NCI-H345 treated with DMSO at 0.1 percent for 48 hours (cell line): ENCODE data around the gene INPP4B.

Source experiments
- DNase-seq: peaks from one replicate; lab custom pipeline; 2025; ENCODE audit not compliant: unreplicated experiment; lab: John Stamatoyannopoulos, UW

INPP4B gene

DNA sequence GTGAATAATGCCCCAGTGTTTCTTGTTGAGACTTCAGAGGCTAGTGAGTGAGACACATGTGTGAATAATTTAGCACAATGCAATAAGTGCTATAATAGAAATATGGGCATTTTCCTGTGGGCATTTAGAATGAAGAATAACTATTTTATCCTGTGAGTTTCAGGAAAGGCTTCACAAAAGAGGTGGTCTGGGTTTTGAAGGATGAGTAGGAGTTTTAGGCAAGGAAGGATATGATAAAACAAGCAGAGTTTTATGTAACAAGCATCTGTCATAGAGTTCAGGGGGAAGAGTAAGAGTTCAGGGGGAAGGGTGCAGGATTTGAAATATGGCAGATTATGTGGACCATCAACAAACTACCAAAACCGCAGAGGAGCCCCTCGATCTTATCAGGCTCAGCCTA, 529.2 kb downstream of the INPP4B start:
- DNase-seq = no peak

GRCh38 chr4:142316025-142316424, 530.1 kb downstream of the INPP4B start:
- DNase-seq = no peak

GRCh38 chr4:142314686-142315085, 531.4 kb downstream of the INPP4B start:
- no peak for DNase-seq

DNA sequence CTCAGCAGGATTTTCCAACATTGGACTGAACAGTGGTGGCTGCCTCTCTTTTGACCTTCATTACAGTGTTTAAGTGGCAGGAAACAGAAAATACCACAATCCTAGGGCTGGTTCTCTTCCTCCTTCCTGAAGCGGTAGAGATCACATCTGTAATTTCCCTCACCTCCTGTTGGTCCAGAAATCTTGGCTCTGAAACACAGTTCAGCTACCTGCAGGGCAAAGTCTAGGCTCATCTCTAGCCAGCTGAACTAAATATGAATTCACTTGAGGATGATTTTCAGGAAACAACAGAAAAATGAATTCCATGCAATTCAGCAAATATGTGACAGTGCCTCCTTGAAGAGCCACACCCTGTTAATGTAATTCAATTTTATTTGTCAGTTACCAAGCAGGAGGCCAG, 531.9 kb downstream of the INPP4B start:
- no peak for DNase-seq

DNA sequence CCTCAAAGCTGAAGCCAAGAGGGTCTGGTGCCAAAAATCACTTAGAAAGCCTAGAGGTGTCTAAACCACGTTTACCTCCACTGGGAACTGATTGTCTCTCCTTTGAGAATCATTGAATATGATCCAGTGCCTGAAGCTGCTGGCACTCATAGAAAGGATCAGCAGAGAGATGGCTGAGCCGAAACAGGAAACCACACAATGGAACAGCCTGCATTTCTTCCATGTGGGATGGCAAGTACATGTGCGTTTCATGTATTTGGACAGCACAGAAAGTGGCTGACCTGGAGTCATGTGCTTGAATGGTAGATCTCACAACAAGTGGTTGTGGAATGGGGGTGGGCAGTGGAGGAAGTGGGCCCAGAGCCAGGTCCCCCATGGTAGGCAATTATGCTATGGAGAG, 533.7 kb downstream of the INPP4B start:
- no peak for DNase-seq

DNA sequence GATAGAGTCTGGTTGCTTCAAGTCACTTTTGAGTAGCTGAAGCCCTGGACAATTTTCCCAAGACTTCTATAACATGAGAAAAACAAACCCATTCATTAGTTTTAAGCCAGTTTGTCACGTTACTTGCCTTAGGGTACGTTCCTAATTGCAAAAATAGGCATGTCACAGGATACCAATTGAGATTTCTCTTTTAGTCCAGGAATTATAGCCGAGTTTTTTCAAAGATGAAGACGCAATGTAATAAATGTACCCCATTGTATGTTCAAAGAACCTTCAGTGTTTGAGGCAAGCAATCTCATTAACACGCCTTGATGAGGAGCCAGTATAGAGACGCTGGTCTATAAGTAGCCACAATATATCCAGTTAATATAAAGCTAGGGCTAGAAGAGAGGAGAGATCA, 534.2 kb downstream of the INPP4B start:
- DNase-seq = no peak

- DNase-seq = no peak
These were observed 536.3 kb downstream of the INPP4B start for GRCh38 chr4:142309772-142310171.

- no peak for DNase-seq
These were observed 538.2 kb downstream of the INPP4B start for GRCh38 chr4:142307857-142308256.

DNA sequence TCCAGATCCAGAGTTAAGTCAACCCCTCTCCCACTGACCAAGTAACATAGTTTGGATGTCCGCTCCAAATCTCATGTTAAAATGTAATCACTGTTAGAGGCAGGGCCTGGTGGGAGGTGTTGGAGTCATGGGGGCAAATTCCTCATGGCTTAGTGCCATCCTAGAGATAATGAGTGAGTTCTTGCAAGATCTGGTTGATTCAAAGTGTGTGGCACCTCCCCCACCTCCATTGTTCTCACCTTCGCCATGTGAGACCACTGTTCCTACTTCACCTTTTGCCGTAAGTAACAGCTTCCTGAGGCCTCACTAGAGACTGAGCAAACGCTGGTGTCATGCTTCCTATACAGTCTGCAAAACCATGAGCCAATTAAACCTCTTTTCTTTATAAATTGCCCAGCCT, 548.8 kb downstream of the INPP4B start:
- DNase-seq = no peak

GRCh38 chr4:142293536-142293935, 552.6 kb downstream of the INPP4B start:
- no peak for DNase-seq

GRCh38 chr4:142292231-142292630, 553.9 kb downstream of the INPP4B start:
- no peak for DNase-seq

DNA sequence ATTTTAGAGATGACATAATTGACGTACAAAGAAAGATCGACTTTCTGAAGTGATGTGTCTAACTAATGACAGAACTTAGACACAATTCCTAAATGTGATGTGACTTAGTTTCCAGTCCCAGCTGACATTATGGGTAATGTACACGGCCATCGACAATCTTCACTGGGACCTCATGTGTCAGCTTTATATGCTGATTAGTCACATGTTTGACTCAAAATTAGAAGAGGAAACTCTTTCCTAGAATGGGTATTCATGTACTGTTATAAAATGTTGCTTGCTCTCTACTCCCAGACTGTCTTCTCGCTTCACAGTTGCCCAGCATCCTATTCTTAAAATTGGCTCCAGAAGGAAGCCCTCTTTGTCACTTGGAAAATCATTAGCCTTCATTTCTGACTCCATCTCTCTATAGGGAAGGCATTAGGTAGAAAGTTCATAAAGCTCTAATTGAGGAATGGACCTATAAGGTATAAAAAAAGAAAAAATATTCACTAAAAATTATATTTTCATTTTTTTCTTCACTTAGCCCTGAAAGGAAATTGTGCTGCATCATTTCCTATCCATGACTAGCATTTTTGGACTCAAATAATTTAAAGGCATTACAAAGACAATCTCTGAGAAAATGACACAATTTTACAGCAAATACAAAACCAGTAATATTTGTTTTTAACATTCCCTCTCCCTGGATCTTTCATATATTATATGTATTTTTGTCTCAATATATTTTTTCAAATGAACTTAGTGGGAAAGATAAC, 554.6 kb downstream of the INPP4B start:
- DNase-seq = no peak

DNA sequence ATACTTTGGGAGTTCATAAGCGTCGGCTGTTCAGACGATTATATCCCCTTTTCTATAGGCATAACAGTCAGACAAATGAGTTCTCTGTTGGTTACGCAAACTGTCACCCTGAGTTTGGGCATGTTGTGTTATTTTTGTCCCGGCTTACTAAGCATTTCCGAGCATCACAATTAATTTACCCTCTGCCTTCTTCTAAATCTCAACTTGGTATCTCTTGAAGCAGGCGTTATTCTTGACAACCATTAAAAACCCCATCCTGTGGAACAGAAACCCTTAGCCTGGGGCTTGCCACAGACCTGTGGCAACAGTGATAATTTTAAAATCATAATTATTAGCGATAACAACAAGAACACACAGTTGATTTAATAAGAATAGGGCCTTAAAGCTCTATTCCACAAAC, 558.7 kb downstream of the INPP4B start:
- DNase-seq = no peak

GRCh38 chr4:142285222-142285583, 560.9 kb downstream of the INPP4B start:
- no peak for DNase-seq

- DNase-seq = no peak
These were observed 561.5 kb downstream of the INPP4B start for GRCh38 chr4:142284402-142285221.

DNA sequence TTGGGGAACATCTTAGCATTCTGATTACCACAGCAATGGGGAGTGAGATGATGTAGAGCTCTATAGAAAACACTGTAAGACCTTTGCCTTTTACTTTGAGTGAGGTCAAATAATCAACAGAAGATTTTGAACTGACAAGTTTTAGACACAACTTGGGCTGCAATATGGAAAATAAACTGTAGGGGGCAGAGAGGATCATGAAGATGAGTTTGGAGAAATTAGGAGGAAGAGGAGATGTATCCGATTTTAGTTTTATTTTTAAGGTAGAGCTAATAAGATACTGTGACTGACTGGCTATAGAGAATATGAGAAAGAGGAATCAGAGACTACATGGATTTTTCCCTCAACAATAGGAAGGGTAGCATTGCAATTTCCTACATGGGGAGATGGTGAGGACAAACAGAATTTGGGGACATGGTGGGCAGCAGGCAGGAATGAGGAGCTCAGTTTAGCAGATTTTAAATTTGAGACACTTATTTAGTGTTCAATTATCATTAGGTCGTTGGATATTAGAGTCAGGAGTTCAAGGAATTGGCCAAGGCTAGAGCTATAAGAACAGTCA, 563.1 kb downstream of the INPP4B start:
- no peak for DNase-seq

DNA sequence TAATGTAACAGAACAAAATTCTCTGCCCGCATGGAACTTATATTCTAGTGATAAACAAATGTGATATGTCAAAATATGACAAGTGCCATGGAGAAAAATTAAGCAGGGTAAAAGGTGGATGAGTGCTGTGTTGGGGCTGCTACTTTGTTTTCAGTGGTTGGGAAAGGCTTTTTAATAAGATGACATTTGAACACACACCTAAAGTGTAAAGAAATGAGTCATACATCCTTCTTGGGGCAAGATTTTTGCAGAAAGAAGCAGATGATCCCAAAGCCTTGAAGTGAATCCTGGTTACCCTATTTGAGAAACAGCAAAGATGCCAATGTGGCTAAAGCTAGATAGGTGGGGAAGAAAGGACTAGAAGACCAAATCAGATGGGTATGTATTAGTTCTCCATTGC, 564.1 kb downstream of the INPP4B start:
- no peak for DNase-seq

DNA sequence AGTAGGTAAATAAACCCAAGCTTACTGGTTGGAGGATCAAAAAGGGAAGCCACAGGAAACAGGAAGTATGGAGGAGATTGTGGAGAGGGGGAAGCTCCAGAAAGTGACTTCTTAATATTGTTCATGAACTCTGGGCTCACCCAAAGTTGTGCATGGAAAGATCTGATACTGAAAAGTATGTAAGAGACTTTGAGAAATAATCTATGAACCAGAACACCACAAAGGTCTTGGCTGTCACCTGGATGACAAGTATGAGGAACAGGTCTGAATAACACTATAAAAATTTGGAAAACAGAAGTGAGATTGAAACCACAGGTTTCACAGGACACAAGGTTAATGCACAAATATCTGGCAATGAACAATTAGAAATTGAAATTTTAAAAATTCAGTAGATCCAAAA, 567.4 kb downstream of the INPP4B start:
- DNase-seq = no peak

DNA sequence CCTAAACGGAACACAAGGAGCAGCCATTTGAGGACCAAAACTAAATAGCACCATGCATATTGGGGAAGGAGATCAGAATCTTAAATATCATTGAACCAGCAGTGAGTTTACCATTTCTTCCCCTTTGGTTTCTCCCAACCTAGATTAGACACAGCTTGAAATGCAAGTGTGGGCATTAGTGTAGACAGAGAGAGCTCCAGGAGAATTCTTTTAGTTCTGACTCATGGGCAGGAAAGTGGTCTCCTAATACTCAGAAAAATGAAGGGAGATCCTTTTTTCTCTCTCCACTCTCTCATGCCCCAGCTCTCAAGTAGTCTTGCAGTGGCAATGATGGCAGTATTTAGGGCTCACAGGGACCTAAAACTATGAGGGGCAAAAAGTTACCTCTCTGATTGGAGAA, 567.9 kb downstream of the INPP4B start:
- DNase-seq = no peak

DNA sequence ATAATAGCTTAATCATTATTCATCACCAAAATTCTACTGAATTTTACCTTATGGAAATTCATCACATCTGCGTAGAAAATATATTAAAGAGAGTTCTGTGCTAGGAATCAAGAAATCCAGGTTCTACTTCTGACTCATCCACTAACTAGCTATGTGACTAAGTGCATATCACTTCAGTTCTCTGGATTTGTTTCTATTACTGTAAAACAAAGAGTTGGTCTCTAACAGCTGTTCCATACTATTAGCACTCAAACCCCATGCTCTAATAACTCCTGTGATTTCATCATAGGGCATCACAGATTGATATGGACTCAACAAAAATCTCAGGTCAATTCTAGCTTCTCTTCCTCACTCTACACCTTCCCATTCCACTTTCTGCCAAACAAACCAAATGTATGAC, 572.0 kb downstream of the INPP4B start:
- DNase-seq = no peak

- DNase-seq = no peak
These were observed 573.6 kb downstream of the INPP4B start for GRCh38 chr4:142272452-142272851.

- no peak for DNase-seq
These were observed 574.3 kb downstream of the INPP4B start for GRCh38 chr4:142271832-142272231.
